H1 (cell line): Measurements from ENCODE around the gene GRIP1. TPM values are rescaled to one million over a fixed set of nuclear protein-coding genes. Genes with fewer than 3 reads are reported as not detected.

Source experiments
- CTCF ChIA-PET: fragments of 300-600 bp; sonication (Branson Sonifier 250); formaldehyde crosslinking; loops from one replicate; lab custom pipeline; 2021; ENCODE audit not compliant: partially characterized antibody; lab: Charles Lee
- POLR2A ChIA-PET: fragments of 300-600 bp; sonication (Branson Sonifier 250); formaldehyde crosslinking; loops from one replicate; lab custom pipeline; 2021; ENCODE audit warnings: inconsistent platforms; ENCODE audit not compliant: partially characterized antibody; lab: Charles Lee
- DNase-seq, 2 experiments: peaks; one replicate each; pipeline versions ENCODE4 v3.0.0 to v3.0.0-alpha.2; 2010 to 2022; ENCODE audit warnings: low spot score in 2 of 2, low read depth in 1 of 2, mixed read lengths in 1 of 2
- FAIRE-seq: peaks from 2 replicates; lab custom pipeline; 2011; peaks lifted over from hg19 to GRCh38; lab: Jason Lieb, UNC
- H2AFZ ChIP-seq: 2 replicates; pipeline ENCODE4 v1.8.1; 2012; ENCODE audit warnings: low read length, inconsistent platforms
- H2AK5ac ChIP-seq: 2 replicates; pipeline ENCODE4 v1.6.1; 2013; ENCODE audit warnings: low read depth, low read length
- H2BK120ac ChIP-seq: replicated peaks from 2 replicates; pipeline ENCODE3; 2013; ENCODE audit warnings: low read depth, low read length, inconsistent platforms
- H2BK12ac ChIP-seq: 2 replicates; pipeline ENCODE4 v1.6.1; 2013; ENCODE audit warnings: low read depth, low read length
- H2BK15ac ChIP-seq: 2 replicates; pipeline ENCODE4 v1.6.1; 2013; ENCODE audit warnings: low read length
- H2BK20ac ChIP-seq: 2 replicates; pipeline ENCODE4 v1.6.1; 2013; ENCODE audit warnings: low read length
- H2BK5ac ChIP-seq: 2 replicates; pipeline ENCODE4 v1.6.1; 2013; ENCODE audit warnings: low read depth, low read length
- H3K14ac ChIP-seq: 2 replicates; pipeline ENCODE4 v1.6.1; 2013; ENCODE audit warnings: inconsistent platforms; ENCODE audit not compliant: insufficient read length
- H3K18ac ChIP-seq: 2 replicates; pipeline ENCODE4 v1.6.1; 2013; ENCODE audit warnings: low read length; ENCODE audit errors: extremely low read depth
- H3K23ac ChIP-seq: 2 replicates; pipeline ENCODE4 v1.6.1; 2013; ENCODE audit warnings: inconsistent platforms; ENCODE audit not compliant: insufficient read length
- H3K23me2 ChIP-seq: 2 replicates; pipeline ENCODE4 v1.6.1; 2013; ENCODE audit warnings: low read depth, low read length
- H3K27ac ChIP-seq: 2 replicates; pipeline ENCODE4 v1.6.1; 2011; ENCODE audit warnings: low read depth, low read length, inconsistent platforms
- H3K27me3 ChIP-seq, 4 experiments: replicated peaks in 1 of 4; 1 replicate in 1 of 4; 2 replicates in 3 of 4; pipeline versions ENCODE4 v1.6.1 to v1.8.1; 2011 to 2013; ENCODE audit warnings: low read length in 3 of 4, mild to moderate bottlenecking in 3 of 4, inconsistent platforms in 2 of 4, mixed read lengths in 2 of 4, moderate library complexity in 1 of 4; ENCODE audit not compliant: control insufficient read depth in 3 of 4, insufficient read depth in 3 of 4; ENCODE audit errors: extremely low read depth in 1 of 4
- H3K36me3 ChIP-seq, 4 experiments: 2 replicates each; pipeline versions ENCODE4 v1.6.1 to v1.8.1; 2011 to 2013; ENCODE audit warnings: mild to moderate bottlenecking in 4 of 4, low read length in 3 of 4, moderate library complexity in 2 of 4, control low read depth in 1 of 4, inconsistent platforms in 1 of 4; ENCODE audit not compliant: insufficient read depth in 4 of 4, control insufficient read depth in 2 of 4
- H3K4ac ChIP-seq: replicated peaks from 2 replicates; pipeline ENCODE3; 2013; ENCODE audit warnings: low read length, low read depth, mixed read lengths, inconsistent platforms; ENCODE audit not compliant: insufficient read length
- H3K4me1 ChIP-seq, 4 experiments: replicated peaks in 1 of 4; 1 replicate in 1 of 4; 2 replicates in 3 of 4; pipeline versions ENCODE4 v1.6.1 to v1.8.1; 2011 to 2013; ENCODE audit warnings: low read length in 3 of 4, inconsistent platforms in 2 of 4, mixed read lengths in 1 of 4; ENCODE audit not compliant: insufficient read depth in 4 of 4, control insufficient read depth in 3 of 4
- H3K4me2 ChIP-seq, 2 experiments: 2 replicates each; pipeline versions ENCODE4 v1.6.1 to v1.8.1; 2011 to 2013; ENCODE audit warnings: low read depth in 2 of 2, low read length in 2 of 2, control low read depth in 1 of 2, inconsistent platforms in 1 of 2, mild to moderate bottlenecking in 1 of 2; ENCODE audit not compliant: insufficient read depth in 1 of 2
- H3K4me3 ChIP-seq, 4 experiments: fragments of 200-600, 300-600 bp in 1 of 4; sonication (generic), shearing (Covaris generic), sonication (Bioruptor Twin) in 1 of 4; 2 replicates each; pipeline versions ENCODE4 v1.5.1 to v1.8.1; 2011 to 2016; ENCODE audit warnings: low read length in 4 of 4, low read depth in 3 of 4, control low read depth in 2 of 4, inconsistent platforms in 2 of 4, mild to moderate bottlenecking in 2 of 4, mixed read lengths in 1 of 4, moderate library complexity in 1 of 4; ENCODE audit not compliant: insufficient read depth in 2 of 4; ENCODE audit errors: extremely low read depth in 1 of 4
- H3K56ac ChIP-seq: replicated peaks from 2 replicates; pipeline ENCODE3; 2013; ENCODE audit warnings: low read depth, mild to moderate bottlenecking, mixed read lengths, low read length, inconsistent platforms; ENCODE audit not compliant: insufficient read length
- H3K79me1 ChIP-seq: 2 replicates; pipeline ENCODE4 v1.6.1; 2013; ENCODE audit warnings: low read depth, low read length, control low read depth
- H3K79me2 ChIP-seq, 2 experiments: 2 replicates each; pipeline versions ENCODE4 v1.6.1 to v1.8.1; 2012 to 2013; ENCODE audit warnings: low read length in 2 of 2, mild to moderate bottlenecking in 2 of 2, inconsistent platforms in 1 of 2; ENCODE audit not compliant: insufficient read depth in 2 of 2, control insufficient read depth in 1 of 2
- H3K9ac ChIP-seq, 4 experiments: replicated peaks in 1 of 4; 1 replicate in 1 of 4; 2 replicates in 3 of 4; pipeline versions ENCODE4 v1.6.1 to v1.8.1; 2011 to 2013; ENCODE audit warnings: low read depth in 3 of 4, low read length in 3 of 4, control low read depth in 2 of 4, mild to moderate bottlenecking in 2 of 4, moderate library complexity in 2 of 4, inconsistent platforms in 1 of 4; ENCODE audit errors: extremely low read depth in 1 of 4
- H3K9me3 ChIP-seq, 2 experiments: 2 replicates each; pipeline versions ENCODE4 v1.6.1 to v1.8.1; 2012 to 2013; ENCODE audit warnings: mild to moderate bottlenecking in 2 of 2, moderate library complexity in 2 of 2, control low read depth in 1 of 2, inconsistent platforms in 1 of 2, low read depth in 1 of 2, low read length in 1 of 2, mixed read lengths in 1 of 2; ENCODE audit not compliant: insufficient read depth in 2 of 2
- H4K20me1 ChIP-seq, 2 experiments: replicated peaks in 1 of 2; 2 replicates each; pipeline versions ENCODE3 to v1.8.1; 2011 to 2013; ENCODE audit warnings: inconsistent platforms in 2 of 2, low read length in 2 of 2, mild to moderate bottlenecking in 1 of 2; ENCODE audit not compliant: insufficient read depth in 2 of 2, control insufficient read depth in 1 of 2
- H4K5ac ChIP-seq: 2 replicates; pipeline ENCODE4 v1.6.1; 2013; ENCODE audit warnings: low read length, low read depth, mixed read lengths, inconsistent platforms; ENCODE audit not compliant: insufficient read length
- H4K8ac ChIP-seq: 2 replicates; pipeline ENCODE4 v1.8.0; 2013; ENCODE audit warnings: mild to moderate bottlenecking, moderate library complexity, low read length, inconsistent platforms; ENCODE audit not compliant: insufficient read depth; ENCODE audit errors: extremely low read depth
- H4K91ac ChIP-seq: replicated peaks from 2 replicates; pipeline ENCODE3; 2013; ENCODE audit warnings: low read length, mixed read lengths, inconsistent platforms; ENCODE audit not compliant: insufficient read length
- NRF1 ChIP-seq: IDR thresholded peaks from 2 replicates; pipeline ENCODE4 v1.6.1; 2011; ENCODE audit warnings: mild to moderate bottlenecking, low read depth, low read length, improper control_type of control experiment
- PHF8 ChIP-seq: fragments of 200-600 bp; sonication (generic); conservative IDR thresholded peaks from 2 replicates; pipeline ENCODE4 v1.7.1; 2012; ENCODE audit warnings: low read depth, mild to moderate bottlenecking, inconsistent platforms, low read length, moderate library complexity
- WGBS, 2 experiments: shearing (Covaris generic) in 1 of 2; methylation state at CpG; one replicate each; pipeline versions ENCODE4 v1.1.6 to v1.1.7; 2013 to 2015; ENCODE audit warnings: low lambda C conversion rate in 2 of 2, mixed read lengths in 2 of 2, inconsistent platforms in 1 of 2, low coverage in 1 of 2, missing lambda C conversion rate in 1 of 2; ENCODE audit not compliant: insufficient replicate concordance in 2 of 2, insufficient coverage in 1 of 2, insufficient read length in 1 of 2; ENCODE audit errors: extremely low coverage in 1 of 2, missing lambda C conversion rate in 1 of 2; 5-methylcytosine and 5-hydroxymethylcytosine counted together
- polyA plus RNA-seq, 7 experiments: library from polyadenylated mRNA; depleted of rRNA in 3 of 7; stranded (reverse) in 5 of 7; unstranded in 2 of 7; fragments of >200 nt in 5 of 7; fragments of 200-250 nt in 2 of 7; gene quantifications; 1 replicate in 5 of 7; 2 replicates in 1 of 7; 4 replicates in 1 of 7; pipeline versions ENCODE4 v1.2.1 to v1.2.3, GENCODE V29; 2011 to 2013; ENCODE audit warnings: missing spikeins in 2 of 7, mixed read lengths in 2 of 7
- total RNA-seq: library from RNA; stranded (reverse); fragmentation: NEBNext Ultra II Directional; extraction: Animal tissue kit (Norgen Biotek cat#: 25700); gene quantifications from 2 replicates; pipeline ENCODE4 v1.2.1, GENCODE V29; 2021
- TF ChIP-seq, protein P1 (sequence below): IDR thresholded peaks from 2 replicates; pipeline ENCODE4 v1.6.1; 2012; ENCODE audit warnings: low read length, inconsistent platforms

The GRIP1 gene
- total and polyA plus RNA-seq, 2 of the 8 experiments (the other 6 are each of a cell fraction or from before 2014, with no cell fraction given): 4.5 to 27.3 TPM

DNA sequence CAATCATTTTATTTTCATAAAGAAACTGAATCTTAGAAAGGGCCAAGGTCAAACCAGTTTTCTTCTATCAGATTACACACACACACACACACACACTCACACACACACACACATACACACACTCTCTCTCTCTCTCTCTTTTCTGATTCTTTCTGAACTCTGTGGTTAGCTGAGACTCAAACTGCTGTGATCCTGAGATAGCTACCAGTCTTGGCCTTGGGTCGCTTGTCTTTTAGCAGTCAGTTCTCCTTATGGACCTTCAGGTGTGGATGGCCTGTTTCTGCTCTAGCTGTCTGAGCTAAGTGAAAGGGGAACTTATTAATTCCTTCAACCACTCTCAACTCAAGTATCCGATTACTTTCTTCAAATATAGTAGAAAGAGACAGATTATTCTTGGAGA lies 145.1 kb downstream of the GRIP1 start:
- no peaks in the 10 kb centered on the region for H3K4me1 ChIP-seq
- H2BK5ac ChIP-seq: no peak overlapping the region
- H4K5ac ChIP-seq: no peak overlapping the region
- FAIRE-seq (no peak), DNase-seq (no peak)
- no peak overlapping the region for H2BK15ac ChIP-seq
- no peak overlapping the region for H3K27ac ChIP-seq
- no peak overlapping the region for H2BK12ac ChIP-seq
- no peaks in the 10 kb centered on the region; the same call in 1 of the 2 replicates for H3K23me2 ChIP-seq
- no peak overlapping the region for H2AK5ac ChIP-seq
- no peak overlapping the region for H3K18ac ChIP-seq
- H3K79me2 ChIP-seq: no peaks in the 10 kb centered on the region
- no peak overlapping the region for H3K23ac ChIP-seq
- H3K9me3 ChIP-seq: 0 out of 4 replicates have a peak, but pooled peaks cover 0 to 2% of the 10 kb centered on the region in 2 experiments
- H2BK120ac ChIP-seq: no peak overlapping the region
- H3K4me2 ChIP-seq: no peak overlapping the region
- no peak overlapping the region for H2BK20ac ChIP-seq
- no peak overlapping the region for H3K14ac ChIP-seq
- H3K36me3 ChIP-seq: no peaks in the 10 kb centered on the region
- WGBS, 2 experiments: 88% methylated on average over 2 of the region's 2 CpGs; no CpG with 5 or more reads in 1 of the 2 experiments
- no peak overlapping the region for H3K4ac ChIP-seq
- no peak overlapping the region for H3K56ac ChIP-seq
- no peak overlapping the region for H4K91ac ChIP-seq
- H3K4me3 ChIP-seq: no peak overlapping the region
- H4K8ac ChIP-seq: no peak overlapping the region
- ChIA-PET POLR2A (no interaction called here), CTCF (interaction anchor here (0.5 to 1.4 kb wide), 3 partner anchors 16 to 84 kb away, joined by 3 to 4 read pairs (median 3); no protein-coding TSS in a partner anchor)
- H3K9ac ChIP-seq: no peak overlapping the region
- no peaks in the 10 kb centered on the region for H3K27me3 ChIP-seq
- H4K20me1 ChIP-seq: no peaks in the 10 kb centered on the region
- no peak overlapping the region for H2AFZ ChIP-seq
- H3K79me1 ChIP-seq: no peaks in the 10 kb centered on the region
- TF ChIP-seq, protein P1, sequence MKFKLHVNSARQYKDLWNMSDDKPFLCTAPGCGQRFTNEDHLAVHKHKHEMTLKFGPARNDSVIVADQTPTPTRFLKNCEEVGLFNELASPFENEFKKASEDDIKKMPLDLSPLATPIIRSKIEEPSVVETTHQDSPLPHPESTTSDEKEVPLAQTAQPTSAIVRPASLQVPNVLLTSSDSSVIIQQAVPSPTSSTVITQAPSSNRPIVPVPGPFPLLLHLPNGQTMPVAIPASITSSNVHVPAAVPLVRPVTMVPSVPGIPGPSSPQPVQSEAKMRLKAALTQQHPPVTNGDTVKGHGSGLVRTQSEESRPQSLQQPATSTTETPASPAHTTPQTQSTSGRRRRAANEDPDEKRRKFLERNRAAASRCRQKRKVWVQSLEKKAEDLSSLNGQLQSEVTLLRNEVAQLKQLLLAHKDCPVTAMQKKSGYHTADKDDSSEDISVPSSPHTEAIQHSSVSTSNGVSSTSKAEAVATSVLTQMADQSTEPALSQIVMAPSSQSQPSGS: no peak
- TF ChIP-seq NRF1 (no peak), PHF8 (no peak)
